A549 (cell line): Measurements from ENCODE around the gene ONECUT3. TPM values are rescaled to one million over a fixed set of nuclear protein-coding genes. Genes with fewer than 3 reads are reported as not detected.

Source experiments
- ATAC-seq, 2 experiments: fragments of 200-7000 bp in 1 of 2; fragments of >200 bp in 1 of 2; cut with Nextera tagmentation in 1 of 2; cut with Tn5 transposase in 1 of 2; 3 replicates each; pipeline versions ENCODE4 v1.8.0 to v1.9.1; 2018 to 2020; ENCODE audit warnings: mild to moderate bottlenecking in 1 of 2, moderate library complexity in 1 of 2
- CTCF ChIA-PET: fragments of 300-600 bp; sonication (Branson Sonifier 250); formaldehyde crosslinking; extraction: SDS; loops from one replicate; lab custom pipeline; 2021; ENCODE audit warnings: antibody characterized with exemption, inconsistent platforms; lab: Yijun Ruan, JAX
- POLR2A ChIA-PET: fragments of 350-600 bp; formaldehyde crosslinking; extraction: SDS; loops from one replicate; lab custom pipeline; 2021; ENCODE audit warnings: antibody characterized with exemption, inconsistent platforms; lab: Yijun Ruan, JAX
- DNase-seq, 2 experiments: peaks; one replicate each; pipeline versions ENCODE4 v3.0.0 to v3.0.0-alpha.2; 2011 to 2016; ENCODE audit warnings: low read depth in 1 of 2, low spot score in 1 of 2
- FAIRE-seq: peaks from 2 replicates; lab custom pipeline; 2011; peaks lifted over from hg19 to GRCh38; lab: Jason Lieb, UNC
- H3K27ac ChIP-seq, 2 experiments: fragments of >200 bp; sonication (Bioruptor Twin); formaldehyde crosslinking; 3 replicates each; pipeline ENCODE4 v1.5.1; 2016 to 2017
- H3K4me1 ChIP-seq: fragments of >200 bp; sonication (Bioruptor Twin); formaldehyde crosslinking; 3 replicates; pipeline ENCODE4 v1.6.1; 2016
- H3K4me2 ChIP-seq: fragments of >200 bp; sonication (Bioruptor Twin); formaldehyde crosslinking; 3 replicates; pipeline ENCODE4 v1.6.1; 2016
- H3K4me3 ChIP-seq: fragments of >200 bp; sonication (Bioruptor Twin); formaldehyde crosslinking; 3 replicates; pipeline ENCODE4 v1.5.1; 2016
- H3K9me3 ChIP-seq: fragments of >200 bp; sonication (Bioruptor Twin); formaldehyde crosslinking; 3 replicates; pipeline ENCODE4 v1.6.1; 2016
- BHLHE40 ChIP-seq: IDR thresholded peaks from 2 replicates; pipeline ENCODE4 v1.6.1; 2012; ENCODE audit warnings: low read depth, low read length, inconsistent platforms
- CBX2 ChIP-seq: fragments of 200-600 bp; sonication (generic); IDR thresholded peaks from 2 replicates; pipeline ENCODE4 v1.6.1; 2016; ENCODE audit warnings: low read depth, mild to moderate bottlenecking, borderline replicate concordance
- CBX8 ChIP-seq: fragments of 200-600 bp; sonication (generic); IDR thresholded peaks from 2 replicates; pipeline ENCODE4 v1.6.1; 2016
- CEBPB ChIP-seq, 2 experiments: fragments of >200 bp in 1 of 2; sonication (Bioruptor Twin) in 1 of 2; formaldehyde crosslinking in 1 of 2; IDR thresholded peaks; 2 replicates each; pipeline ENCODE4 v1.6.1; 2012 to 2016
- CHD2 ChIP-seq: fragments of 150-350 bp; IDR thresholded peaks from 2 replicates; pipeline ENCODE4 v1.6.1; 2014; ENCODE audit warnings: low read length; ENCODE audit not compliant: partially characterized antibody
- CHD4 ChIP-seq: fragments of 200-600 bp; sonication (generic); IDR thresholded peaks from 2 replicates; pipeline ENCODE4 v1.6.1; 2016; ENCODE audit warnings: antibody characterized with exemption, mild to moderate bottlenecking, borderline replicate concordance
- CTCF ChIP-seq: fragments of >200 bp; sonication (Bioruptor Twin); formaldehyde crosslinking; IDR thresholded peaks from 3 replicates; pipeline ENCODE4 v1.5.1; 2016
- E2F6 ChIP-seq: IDR thresholded peaks from 2 replicates; pipeline ENCODE4 v1.6.1; 2012; ENCODE audit warnings: low read depth, borderline replicate concordance
- ESRRA ChIP-seq: fragments of 150-350 bp; IDR thresholded peaks from 2 replicates; pipeline ENCODE4 v1.6.1; 2014; ENCODE audit warnings: mild to moderate bottlenecking, low read length, borderline replicate concordance
- GATA3 ChIP-seq: IDR thresholded peaks from 2 replicates; pipeline ENCODE4 v1.6.1; 2012; ENCODE audit warnings: borderline replicate concordance
- HEYL ChIP-seq: fragments of 250-450 bp; sonication (Bioruptor Pico); IDR thresholded peaks from 2 replicates; pipeline ENCODE4 v1.8.0; 2021; ENCODE audit warnings: mild to moderate bottlenecking, moderate library complexity
- HOXB5 ChIP-seq: fragments of 250-450 bp; sonication (Bioruptor Pico); IDR thresholded peaks from 2 replicates; pipeline ENCODE4 v1.5.0; 2020; ENCODE audit warnings: mild to moderate bottlenecking, moderate library complexity
- JUNB ChIP-seq: fragments of >200 bp; sonication (Bioruptor Twin); formaldehyde crosslinking; IDR thresholded peaks from 2 replicates; pipeline ENCODE4 v1.6.1; 2016
- KDM1A ChIP-seq: fragments of 200-600 bp; sonication (generic); IDR thresholded peaks from 2 replicates; pipeline ENCODE4 v1.6.1; 2016; ENCODE audit warnings: low read depth, mild to moderate bottlenecking
- KDM5A ChIP-seq: fragments of 200-600 bp; sonication (generic); IDR thresholded peaks from 2 replicates; pipeline ENCODE4 v1.6.1; 2016; ENCODE audit warnings: antibody characterized with exemption, mild to moderate bottlenecking
- MAFK ChIP-seq: fragments of 450-650 bp; IDR thresholded peaks from 2 replicates; pipeline ENCODE4 v1.6.1; 2014; ENCODE audit not compliant: partially characterized antibody
- NFE2L2 ChIP-seq: fragments of 150-350 bp; conservative IDR thresholded peaks from 2 replicates; pipeline ENCODE4 v1.6.1; 2014; ENCODE audit warnings: low read length
- NPAS2 ChIP-seq: fragments of 250-450 bp; sonication (Bioruptor Pico); IDR thresholded peaks from 2 replicates; pipeline ENCODE4 v1.8.0; 2022; ENCODE audit warnings: mild to moderate bottlenecking, moderate library complexity, borderline replicate concordance
- NR3C1 ChIP-seq: fragments of >200 bp; sonication (Bioruptor Twin); formaldehyde crosslinking; IDR thresholded peaks from 3 replicates; pipeline ENCODE4 v1.6.1; 2017
- POLR2A ChIP-seq: IDR thresholded peaks from 2 replicates; pipeline ENCODE4 v1.6.1; 2012; ENCODE audit warnings: mild to moderate bottlenecking, low read length
- RAD21 ChIP-seq, 2 experiments: fragments of >200 bp in 1 of 2; sonication (Bioruptor Twin) in 1 of 2; formaldehyde crosslinking in 1 of 2; IDR thresholded peaks in 1 of 2; conservative IDR thresholded peaks in 1 of 2; 2 replicates in 1 of 2; 3 replicates in 1 of 2; pipeline ENCODE4 v1.6.1; 2012 to 2018; ENCODE audit warnings: inconsistent platforms in 1 of 2
- RCOR1 ChIP-seq: fragments of 150-350 bp; IDR thresholded peaks from 2 replicates; pipeline ENCODE4 v1.6.1; 2014; ENCODE audit warnings: antibody characterized with exemption, low read length, low read depth
- RFX5 ChIP-seq: fragments of 450-650 bp; IDR thresholded peaks from 2 replicates; pipeline ENCODE4 v1.7.1; 2014; ENCODE audit warnings: antibody characterized with exemption, mild to moderate bottlenecking, moderate library complexity
- SMC3 ChIP-seq: fragments of >200 bp; sonication (Bioruptor Twin); formaldehyde crosslinking; IDR thresholded peaks from 3 replicates; pipeline ENCODE4 v1.6.1; 2018; ENCODE audit warnings: inconsistent platforms
- TP53 ChIP-seq: fragments of 250-450 bp; sonication (Bioruptor Pico); IDR thresholded peaks from 2 replicates; pipeline ENCODE4 v1.5.0; 2021; ENCODE audit warnings: mild to moderate bottlenecking, moderate library complexity
- ZNF302 ChIP-seq: fragments of 250-450 bp; sonication (Bioruptor Pico); IDR thresholded peaks from 2 replicates; pipeline ENCODE4 v1.9.0; 2021; ENCODE audit warnings: inconsistent platforms, mild to moderate bottlenecking, moderate library complexity
- WGBS: methylation state at CpG from one replicate; pipeline ENCODE4 v1.1.6; 2017; ENCODE audit errors: missing lambda C conversion rate; 5-methylcytosine and 5-hydroxymethylcytosine counted together
- polyA plus RNA-seq, 4 experiments: library from polyadenylated mRNA; depleted of rRNA in 3 of 4; stranded (reverse); fragments of >200 nt; fragmentation: RNase III in 1 of 4; extraction: RNeasy Plus Mini Kit Qiagen cat#74134 plus additional on column Dnase treatment in 1 of 4; gene quantifications; 2 replicates in 3 of 4; 3 replicates in 1 of 4; pipeline ENCODE4 v1.2.3, GENCODE V29; 2011 to 2017
- TF ChIP-seq, protein P1 (sequence below): fragments of >200 bp; sonication (Bioruptor Twin); formaldehyde crosslinking; IDR thresholded peaks from 3 replicates; pipeline ENCODE4 v1.6.1; 2016
- TF ChIP-seq, protein P2 (sequence below): fragments of >200 bp; sonication (Bioruptor Twin); formaldehyde crosslinking; IDR thresholded peaks from 2 replicates; pipeline ENCODE4 v1.6.1; 2016
- TF ChIP-seq, protein P3 (sequence below): IDR thresholded peaks from 2 replicates; pipeline ENCODE4 v1.6.1; 2012
- TF ChIP-seq, protein P4 (sequence below): fragments of 250-450 bp; sonication (Bioruptor Pico); IDR thresholded peaks from 2 replicates; pipeline ENCODE4 v1.5.0; 2021; ENCODE audit warnings: mild to moderate bottlenecking, moderate library complexity, borderline replicate concordance

Gene ONECUT3
- polyA plus RNA-seq, 2 of the 4 experiments (the other 2 are of a cell fraction) = 0.01 TPM; not detected in 1

- CTCF ChIA-PET = interaction anchor here (0.6 to 5.9 kb wide), 23 partner anchors 11 to 220 kb away, joined by 3 to 66 read pairs (median 4); partner anchors contain the start of gene TCF3
- POLR2A ChIA-PET = no interaction called here
- peaks cover 22% of the 10 kb centered on the region for H3K9me3 ChIP-seq
- no peak overlapping the region for H3K4me3 ChIP-seq
- no peaks in the 10 kb centered on the region for H3K4me1 ChIP-seq
- ATAC-seq (peak in 1 of 2 experiments; percentile 28; a peak in 2 of 6 replicates), DNase-seq (no peak), FAIRE-seq (no peak)
- no peak for TF ChIP-seq JUNB
- TF ChIP-seq, protein P1, sequence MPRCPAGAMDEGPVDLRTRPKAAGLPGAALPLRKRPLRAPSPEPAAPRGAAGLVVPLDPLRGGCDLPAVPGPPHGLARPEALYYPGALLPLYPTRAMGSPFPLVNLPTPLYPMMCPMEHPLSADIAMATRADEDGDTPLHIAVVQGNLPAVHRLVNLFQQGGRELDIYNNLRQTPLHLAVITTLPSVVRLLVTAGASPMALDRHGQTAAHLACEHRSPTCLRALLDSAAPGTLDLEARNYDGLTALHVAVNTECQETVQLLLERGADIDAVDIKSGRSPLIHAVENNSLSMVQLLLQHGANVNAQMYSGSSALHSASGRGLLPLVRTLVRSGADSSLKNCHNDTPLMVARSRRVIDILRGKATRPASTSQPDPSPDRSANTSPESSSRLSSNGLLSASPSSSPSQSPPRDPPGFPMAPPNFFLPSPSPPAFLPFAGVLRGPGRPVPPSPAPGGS = no peak
- TF ChIP-seq, protein P2, sequence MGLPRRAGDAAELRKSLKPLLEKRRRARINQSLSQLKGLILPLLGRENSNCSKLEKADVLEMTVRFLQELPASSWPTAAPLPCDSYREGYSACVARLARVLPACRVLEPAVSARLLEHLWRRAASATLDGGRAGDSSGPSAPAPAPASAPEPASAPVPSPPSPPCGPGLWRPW = no peak
- TF ChIP-seq KDM1A = no peak
- no peak for TF ChIP-seq ESRRA
- TF ChIP-seq NR3C1 = no peak
- no peak for TF ChIP-seq POLR2A
- TF ChIP-seq HEYL (CRISPR knock-in tag) = no peak
- TF ChIP-seq, protein P3, sequence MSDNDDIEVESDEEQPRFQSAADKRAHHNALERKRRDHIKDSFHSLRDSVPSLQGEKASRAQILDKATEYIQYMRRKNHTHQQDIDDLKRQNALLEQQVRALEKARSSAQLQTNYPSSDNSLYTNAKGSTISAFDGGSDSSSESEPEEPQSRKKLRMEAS = no peak
- TF ChIP-seq ZNF302 (CRISPR knock-in tag) = no peak
- TF ChIP-seq, protein P4, sequence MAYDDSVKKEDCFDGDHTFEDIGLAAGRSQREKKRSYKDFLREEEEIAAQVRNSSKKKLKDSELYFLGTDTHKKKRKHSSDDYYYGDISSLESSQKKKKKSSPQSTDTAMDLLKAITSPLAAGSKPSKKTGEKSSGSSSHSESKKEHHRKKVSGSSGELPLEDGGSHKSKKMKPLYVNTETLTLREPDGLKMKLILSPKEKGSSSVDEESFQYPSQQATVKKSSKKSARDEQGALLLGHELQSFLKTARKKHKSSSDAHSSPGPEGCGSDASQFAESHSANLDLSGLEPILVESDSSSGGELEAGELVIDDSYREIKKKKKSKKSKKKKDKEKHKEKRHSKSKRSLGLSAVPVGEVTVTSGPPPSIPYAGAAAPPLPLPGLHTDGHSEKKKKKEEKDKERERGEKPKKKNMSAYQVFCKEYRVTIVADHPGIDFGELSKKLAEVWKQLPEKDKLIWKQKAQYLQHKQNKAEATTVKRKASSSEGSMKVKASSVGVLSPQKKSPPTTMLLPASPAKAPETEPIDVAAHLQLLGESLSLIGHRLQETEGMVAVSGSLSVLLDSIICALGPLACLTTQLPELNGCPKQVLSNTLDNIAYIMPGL (CRISPR knock-in tag) = no peak
- TF ChIP-seq RCOR1 = no peak
- TF ChIP-seq BHLHE40 = no peak
- no peak for TF ChIP-seq CBX8
- TF ChIP-seq E2F6 = no peak
- no peak for TF ChIP-seq CBX2
- TF ChIP-seq NPAS2 (CRISPR knock-in tag) = no peak
- no peak for TF ChIP-seq CEBPB (IDR thresholded peaks at IDR 0.05)
- no peak for TF ChIP-seq RFX5
- TF ChIP-seq GATA3 = no peak
- 29% methylated on average over 4 of the region's 10 CpGs for WGBS
- no peak overlapping the region for H3K27ac ChIP-seq
- H3K4me2 ChIP-seq = no peak overlapping the region
Observed at GRCh38 chr19:1766800-1767352, 13.6 kb downstream of the ONECUT3 start.

DNA sequence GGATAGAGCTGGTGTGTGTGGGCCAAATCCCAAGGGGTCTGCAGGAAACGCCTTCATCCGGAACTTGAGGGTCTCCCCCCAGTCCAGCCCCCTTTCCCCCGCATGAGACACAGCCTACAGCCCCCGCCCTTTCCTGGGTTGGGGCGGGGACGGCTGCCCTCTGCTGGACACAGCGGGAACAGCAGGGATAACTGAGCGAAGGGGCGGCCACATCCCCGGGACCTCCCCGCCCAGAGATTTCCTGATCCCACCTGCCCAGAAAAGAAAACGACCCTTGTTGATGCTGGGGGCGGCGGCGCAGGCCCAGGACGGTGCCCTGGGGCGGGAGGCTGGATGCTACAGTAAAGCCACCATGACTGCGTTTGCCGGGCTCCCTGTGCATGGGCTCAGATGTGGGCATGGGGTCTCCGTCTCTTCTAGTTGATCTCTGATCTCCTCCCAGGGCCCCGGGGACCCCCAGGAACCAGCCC is 14.2 kb downstream of the ONECUT3 start:
- ChIA-PET POLR2A (no interaction called here), CTCF (interaction anchor here (0.7 to 5.9 kb wide), 22 partner anchors 10 to 221 kb away, joined by 3 to 66 read pairs (median 4); partner anchors contain the start of gene TCF3)
- peak in 1 of 2 experiments; percentile 77; a peak in 3 of 6 replicates for ATAC-seq
- 3% methylated on average over 6 of the region's 21 CpGs for WGBS
- peaks cover 22% of the 10 kb centered on the region for H3K9me3 ChIP-seq
- no peak overlapping the region for H3K4me3 ChIP-seq
- H3K4me2 ChIP-seq = no peak overlapping the region
- H3K4me1 ChIP-seq = no peaks in the 10 kb centered on the region
- no peak for FAIRE-seq
- peak in 1 of 2 experiments; percentile 71 for DNase-seq
- TF ChIP-seq GATA3 (no peak), KDM5A (no peak), POLR2A (no peak), HOXB5 (no peak), TP53 (CRISPR knock-in tag) (no peak), SMC3 (peak; percentile 85), NFE2L2 (no peak), RAD21 (conservative IDR thresholded peaks at IDR 0.05 in 1 of 2, IDR thresholded peaks at IDR 0.05 in 1 of 2) (peak; percentile 76 to 81), MAFK (no peak), CHD4 (no peak), E2F6 (no peak), CHD2 (no peak), CTCF (peak; percentile 77)
- H3K27ac ChIP-seq = no peak overlapping the region
